D721Med (cell line): ENCODE results near the gene RAB8B.
"Not testable (repeated sequence)": the region's sequence is repeated elsewhere in the genome, so short reads cannot be mapped to it uniquely, and the experiment has no call there.

Source experiments
- DNase-seq: peaks from one replicate; pipeline ENCODE4 v3.0.0; 2011; ENCODE audit warnings: low spot score; ENCODE audit not compliant: insufficient read length
- FAIRE-seq: peaks from 2 replicates; lab custom pipeline; 2011; peaks lifted over from hg19 to GRCh38; lab: Jason Lieb, UNC
- TF ChIP-seq, protein P1 (sequence below): IDR thresholded peaks from 2 replicates; pipeline ENCODE4 v1.5.1; 2012; ENCODE audit warnings: mild to moderate bottlenecking, control low read depth; ENCODE audit not compliant: insufficient read depth; ENCODE audit errors: missing control alignments

The RAB8B gene

DNA sequence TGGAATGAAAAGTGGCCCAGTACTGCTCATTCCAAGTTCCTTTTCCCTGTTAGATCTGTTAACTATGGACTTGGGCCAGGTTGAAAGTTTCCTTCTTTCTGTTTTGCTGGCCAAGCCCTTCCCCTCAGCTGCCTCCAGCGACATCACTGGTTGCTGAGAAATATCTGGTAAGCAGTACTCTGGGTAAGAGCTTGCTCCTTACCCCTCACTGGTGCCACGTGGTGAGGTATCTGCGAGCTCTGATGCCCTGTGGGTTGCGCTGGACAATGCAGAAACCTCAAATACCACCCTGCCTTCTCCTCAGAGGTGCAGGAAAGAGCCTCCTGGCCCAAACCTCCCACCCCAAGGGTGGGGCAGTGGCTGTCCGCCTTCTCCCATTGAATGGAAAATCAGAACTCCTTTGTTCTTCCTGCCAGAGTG, 45.1 kb downstream of the RAB8B start:
- TF ChIP-seq, protein P1, sequence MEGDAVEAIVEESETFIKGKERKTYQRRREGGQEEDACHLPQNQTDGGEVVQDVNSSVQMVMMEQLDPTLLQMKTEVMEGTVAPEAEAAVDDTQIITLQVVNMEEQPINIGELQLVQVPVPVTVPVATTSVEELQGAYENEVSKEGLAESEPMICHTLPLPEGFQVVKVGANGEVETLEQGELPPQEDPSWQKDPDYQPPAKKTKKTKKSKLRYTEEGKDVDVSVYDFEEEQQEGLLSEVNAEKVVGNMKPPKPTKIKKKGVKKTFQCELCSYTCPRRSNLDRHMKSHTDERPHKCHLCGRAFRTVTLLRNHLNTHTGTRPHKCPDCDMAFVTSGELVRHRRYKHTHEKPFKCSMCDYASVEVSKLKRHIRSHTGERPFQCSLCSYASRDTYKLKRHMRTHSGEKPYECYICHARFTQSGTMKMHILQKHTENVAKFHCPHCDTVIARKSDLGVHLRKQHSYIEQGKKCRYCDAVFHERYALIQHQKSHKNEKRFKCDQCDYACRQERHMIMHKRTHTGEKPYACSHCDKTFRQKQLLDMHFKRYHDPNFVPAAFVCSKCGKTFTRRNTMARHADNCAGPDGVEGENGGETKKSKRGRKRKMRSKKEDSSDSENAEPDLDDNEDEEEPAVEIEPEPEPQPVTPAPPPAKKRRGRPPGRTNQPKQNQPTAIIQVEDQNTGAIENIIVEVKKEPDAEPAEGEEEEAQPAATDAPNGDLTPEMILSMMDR: no peak
- DNase-seq (no peak), FAIRE-seq (no peak)

DNA sequence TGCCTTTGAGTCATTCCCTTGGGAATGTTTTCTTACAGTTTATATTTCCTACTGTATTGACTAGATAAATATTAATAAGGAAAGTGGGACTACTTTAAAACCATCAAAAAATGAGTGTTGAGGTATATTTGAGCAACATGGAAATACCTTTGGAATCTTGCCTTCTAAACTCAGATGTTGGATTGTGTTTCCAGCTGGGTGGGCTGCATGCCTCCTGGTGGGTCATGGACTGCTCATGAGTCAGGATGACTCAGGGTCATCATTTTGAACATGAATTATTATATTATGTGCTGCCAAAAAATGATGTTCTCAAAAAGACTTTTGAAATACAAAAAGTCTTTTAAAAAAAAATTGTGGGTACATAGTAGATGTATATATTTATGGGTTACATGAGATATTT, 46.9 kb downstream of the RAB8B start:
- FAIRE-seq (no peak), DNase-seq (no peak)
- TF ChIP-seq, protein P1: no peak

DNA sequence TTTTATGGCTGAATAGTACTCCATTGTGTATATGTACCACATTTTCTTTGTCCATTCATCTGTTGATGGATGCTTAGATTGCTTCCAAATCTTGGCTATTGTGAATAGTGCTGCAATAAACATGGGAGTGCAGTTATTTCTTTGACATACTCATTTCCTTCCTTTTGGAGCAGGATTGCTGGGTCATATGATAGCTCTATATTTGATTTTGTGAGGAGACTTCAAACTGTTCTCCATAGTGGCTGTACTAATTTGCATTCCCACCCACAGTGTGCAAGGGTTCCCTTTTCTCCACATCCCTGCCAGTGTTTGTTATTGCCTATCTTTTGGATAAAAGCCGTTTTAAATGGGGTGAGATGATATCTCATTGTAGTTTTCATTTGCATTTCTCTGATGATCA, 47.7 kb downstream of the RAB8B start:
- DNase-seq, FAIRE-seq: not testable (repeated sequence)

DNA sequence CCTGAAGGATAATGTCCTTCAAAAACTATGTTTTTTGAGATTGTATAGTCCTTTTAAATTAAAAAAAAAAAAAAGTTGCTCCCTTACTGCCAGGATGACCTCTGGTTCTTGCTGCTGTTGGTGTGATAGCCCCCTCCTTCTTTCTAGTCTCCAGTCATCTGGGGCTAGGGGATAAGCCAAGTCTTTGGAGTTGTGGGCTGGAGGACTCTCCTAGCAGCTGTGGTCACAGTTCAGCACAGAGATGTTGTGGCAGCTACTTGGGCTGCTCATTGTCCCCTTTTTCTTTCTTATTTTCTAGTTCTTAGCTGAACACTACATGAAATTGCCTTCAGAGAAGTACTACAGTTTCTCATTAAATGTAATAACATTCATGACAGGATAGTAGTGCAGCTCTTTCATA, 48.8 kb downstream of the RAB8B start:
- TF ChIP-seq, protein P1: no peak
- no peak for FAIRE-seq
- no peak for DNase-seq

DNA sequence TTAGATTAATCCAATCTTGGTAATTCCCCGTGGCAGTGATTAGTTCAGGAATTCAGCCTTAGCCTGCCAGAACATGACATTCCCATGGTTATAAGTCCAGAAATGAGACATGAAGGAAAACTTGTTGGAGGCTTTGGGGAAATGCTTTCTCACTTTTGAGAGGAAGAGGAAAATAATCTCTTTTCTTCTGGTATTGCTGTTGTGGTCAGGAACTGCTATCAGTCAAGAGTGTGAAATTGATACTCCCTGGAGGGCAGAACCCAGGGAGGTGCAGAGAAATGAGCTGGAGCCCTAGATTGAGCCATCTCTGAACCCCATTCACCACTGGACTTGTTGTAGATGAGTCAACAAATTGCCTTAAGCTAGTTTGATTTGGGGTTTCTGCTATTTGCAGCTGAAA, 49.4 kb downstream of the RAB8B start:
- DNase-seq (no peak), FAIRE-seq (no peak)
- TF ChIP-seq, protein P1: no peak

DNA sequence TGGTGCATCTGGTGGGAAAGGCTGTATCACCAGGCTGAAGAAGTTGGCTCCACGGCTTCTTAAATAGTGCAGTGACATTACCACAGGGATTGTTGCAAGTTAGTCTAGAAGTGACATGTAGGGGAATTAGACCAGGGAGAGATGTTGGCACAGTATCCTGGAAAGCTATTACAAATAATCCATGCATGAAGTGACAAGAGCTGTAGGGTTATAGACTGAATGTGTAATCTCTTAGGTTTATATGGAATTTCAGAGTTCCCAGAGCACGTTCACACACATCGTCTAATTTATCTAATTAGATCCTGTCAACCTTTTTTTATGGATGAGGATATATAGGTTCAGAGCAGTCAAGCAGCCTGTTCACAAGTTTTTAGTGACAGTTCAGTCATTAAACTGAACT, 50.7 kb downstream of the RAB8B start:
- no peak for DNase-seq
- TF ChIP-seq, protein P1: no peak
- no peak for FAIRE-seq

DNA sequence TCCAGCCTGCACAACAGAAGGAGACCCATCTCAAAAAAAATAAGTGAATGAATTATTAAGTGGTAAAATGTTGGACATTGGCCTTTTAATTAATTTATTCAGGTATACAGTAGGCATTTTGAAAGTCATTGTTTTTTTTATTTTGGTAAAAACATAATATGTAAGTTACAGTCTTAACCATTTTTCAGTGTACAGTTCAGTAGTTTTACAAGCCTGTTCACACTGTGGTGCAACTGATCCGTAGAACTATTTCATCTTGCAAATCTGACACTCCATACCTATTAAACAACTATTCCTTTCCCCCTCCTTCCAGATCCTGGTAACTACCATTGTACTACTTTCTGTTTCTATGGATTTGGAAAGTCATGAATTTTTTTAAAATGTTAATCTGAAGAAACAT, 51.9 kb downstream of the RAB8B start:
- FAIRE-seq (no peak), DNase-seq (no peak)
- TF ChIP-seq, protein P1: no peak

DNA sequence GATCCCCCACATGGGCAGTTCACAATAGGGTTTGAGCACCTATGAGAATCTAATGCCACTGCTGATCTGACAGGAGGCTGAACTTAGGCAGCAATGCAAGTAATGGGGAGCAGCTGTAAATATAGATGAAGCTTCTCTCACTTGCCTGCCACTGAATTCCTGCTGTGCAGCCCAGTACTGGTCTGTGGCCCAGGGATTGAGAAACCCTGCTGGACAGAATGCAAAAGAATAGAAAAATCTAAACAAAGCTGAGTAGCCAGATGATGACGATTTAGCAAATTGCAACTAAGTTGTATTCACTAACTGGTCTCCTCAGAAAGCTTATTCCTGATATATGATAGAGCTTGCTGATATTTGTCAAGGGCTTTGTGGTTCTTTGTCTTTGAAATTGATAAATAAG, 53.7 kb downstream of the RAB8B start:
- TF ChIP-seq, protein P1: no peak
- FAIRE-seq (no peak), DNase-seq (no peak)
